Esophagus muscularis mucosa (tissue), 4 donors: ENCODE results near the gene UBA5. TPM values are rescaled to one million over a fixed set of nuclear protein-coding genes. Genes with fewer than 3 reads are reported as not detected.

Source experiments
- DNase-seq: peaks from one replicate; pipeline ENCODE4 v3.0.0-alpha.2; 2017; ENCODE audit errors: extremely low spot score
- H3K27ac ChIP-seq, 4 donors: fragments of 200-600 bp; sonication (generic); replicated peaks in 1 of 4; 1 replicate in 3 of 4; 2 replicates in 1 of 4; pipeline ENCODE4 v1.5.1; 2016 to 2019; ENCODE audit warnings: mild to moderate bottlenecking in 1 of 4
- H3K27me3 ChIP-seq, 4 donors: fragments of 200-600 bp; sonication (generic); one replicate each; pipeline versions ENCODE4 v1.5.1 to v1.6.0; 2016 to 2019
- H3K36me3 ChIP-seq, 4 donors: fragments of 200-600 bp; sonication (generic); one replicate each; pipeline ENCODE4 v1.5.1; 2016 to 2019
- H3K4me1 ChIP-seq, 4 donors: fragments of 200-600 bp; sonication (generic); one replicate each; pipeline ENCODE4 v1.5.1; 2016 to 2019
- H3K4me3 ChIP-seq, 4 donors: fragments of 200-600 bp; sonication (generic); 1 replicate in 2 of 4; 2 replicates in 2 of 4; pipeline ENCODE4 v1.5.1; 2016 to 2019; ENCODE audit warnings: mild to moderate bottlenecking in 4 of 4, moderate library complexity in 1 of 4
- H3K9me3 ChIP-seq, 4 donors: fragments of 200-600 bp; sonication (generic); 1 replicate in 3 of 4; 2 replicates in 1 of 4; pipeline ENCODE4 v1.5.1; 2016 to 2019
- EP300 ChIP-seq: sonication (generic); formaldehyde crosslinking; IDR thresholded peaks from one replicate; pipeline ENCODE4 v1.6.1; 2017; ENCODE audit warnings: antibody characterized with exemption
- POLR2A ChIP-seq: fragments of 450-650 bp; IDR thresholded peaks from one replicate; pipeline ENCODE4 v1.6.1; 2017; ENCODE audit warnings: antibody characterized with exemption, moderate library complexity, mild to moderate bottlenecking, low read depth
- POLR2AphosphoS5 ChIP-seq, 2 donors: sonication (generic); formaldehyde crosslinking; IDR thresholded peaks; one replicate each; pipeline ENCODE4 v1.6.1; 2017; ENCODE audit warnings: antibody characterized with exemption in 2 of 2
- WGBS: methylation state at CpG from one replicate; pipeline ENCODE4 v1.1.5; 2018; 5-methylcytosine and 5-hydroxymethylcytosine counted together
- intact Hi-C: fragments of 100-400 bp; cut with DNase I; formaldehyde crosslinking; loops from one replicate; pipeline ENCODE4 v1.15.1; 2023
- total RNA-seq, 4 donors: library from RNA; depleted of rRNA; stranded (reverse); fragments of >200 nt; gene quantifications; one replicate each; pipeline versions ENCODE4 v1.1.0 to v1.2.1, GENCODE V29; 2016
- TF ChIP-seq, protein P1 (sequence below), 3 experiments: fragments of 200-600 bp in 2 of 3; fragments of 450-650 bp in 1 of 3; sonication (generic) in 2 of 3; IDR thresholded peaks; one replicate each; pipeline ENCODE4 v1.5.1; 2017 to 2019; ENCODE audit warnings: antibody characterized with exemption in 3 of 3, mild to moderate bottlenecking in 2 of 3, moderate library complexity in 1 of 3

UBA5 gene
- total RNA-seq, 4 donors from 2014 or later: 23.7 to 42.2 (median 31.7) TPM

DNA sequence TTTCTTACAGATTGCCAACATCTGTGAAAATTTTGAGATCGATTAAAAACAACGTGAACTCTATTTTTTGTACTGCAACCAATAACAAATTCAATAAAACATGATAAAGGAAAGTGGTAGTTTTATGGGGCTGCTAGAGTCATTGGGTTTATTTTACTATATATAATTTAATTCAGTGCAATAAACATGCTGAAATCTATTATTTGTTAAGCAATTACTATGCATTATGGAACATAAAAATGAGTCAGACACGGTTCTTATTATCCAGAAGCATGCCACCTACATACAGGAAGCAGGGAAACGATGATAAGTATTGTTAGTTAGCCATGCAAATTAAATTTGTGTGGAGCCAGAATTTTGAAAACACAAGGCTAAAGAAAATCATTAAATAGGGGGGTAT is 34.9 kb downstream of the UBA5 start:
- Histone ChIP-seq H3K36me3 (peaks cover 53 to 99% (median 92%) of the 10 kb centered on the region in 4 donors), H3K4me1 (no peaks in the 10 kb centered on the region)
- intact Hi-C loops: loop anchor here (10.0 kb wide), 1 partner anchor 200 kb away; no protein-coding TSS in a partner anchor

DNA sequence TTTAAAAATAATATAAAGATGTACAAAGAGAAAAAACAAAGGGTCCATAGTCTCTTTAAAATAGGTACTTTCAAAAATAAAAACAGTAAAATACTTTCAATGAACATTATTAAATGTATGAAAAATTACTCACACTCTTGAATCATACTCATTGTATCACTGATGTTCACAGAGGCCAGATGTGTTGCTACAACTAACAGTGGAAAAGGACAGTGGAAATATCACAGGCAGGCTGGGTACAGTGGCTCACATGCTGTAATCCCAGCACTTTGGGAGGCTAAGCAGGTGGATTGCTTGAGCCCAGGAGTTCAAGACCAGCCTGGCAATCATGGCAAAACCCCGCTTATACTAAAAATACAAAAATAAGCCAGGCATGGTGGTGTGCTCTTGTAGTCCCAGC is 35.3 kb downstream of the UBA5 start:
- Histone ChIP-seq H3K27me3 (no peaks in the 10 kb centered on the region), H3K36me3 (peaks cover 53 to 99% (median 92%) of the 10 kb centered on the region in 4 donors), H3K9me3 (no peaks in the 10 kb centered on the region), H3K27ac (no peak overlapping the region), H3K4me1 (no peaks in the 10 kb centered on the region), H3K4me3 (no peak overlapping the region)
- intact Hi-C loops: loop anchor here (10.0 kb wide), 1 partner anchor 201 kb away; no protein-coding TSS in a partner anchor
- DNase-seq: no peak
- WGBS: 94% methylated on average over 1 of the region's 1 CpG
- TF ChIP-seq EP300: no peak
- no peak for TF ChIP-seq POLR2A
- no peak for TF ChIP-seq POLR2AphosphoS5 (IDR thresholded peaks at IDR 0.05)

More for the DNA sequence above, 34.9 kb downstream of the UBA5 start:
- TF ChIP-seq EP300 (no peak), POLR2A (no peak), POLR2AphosphoS5 (IDR thresholded peaks at IDR 0.05) (no peak)
- TF ChIP-seq, protein P1, sequence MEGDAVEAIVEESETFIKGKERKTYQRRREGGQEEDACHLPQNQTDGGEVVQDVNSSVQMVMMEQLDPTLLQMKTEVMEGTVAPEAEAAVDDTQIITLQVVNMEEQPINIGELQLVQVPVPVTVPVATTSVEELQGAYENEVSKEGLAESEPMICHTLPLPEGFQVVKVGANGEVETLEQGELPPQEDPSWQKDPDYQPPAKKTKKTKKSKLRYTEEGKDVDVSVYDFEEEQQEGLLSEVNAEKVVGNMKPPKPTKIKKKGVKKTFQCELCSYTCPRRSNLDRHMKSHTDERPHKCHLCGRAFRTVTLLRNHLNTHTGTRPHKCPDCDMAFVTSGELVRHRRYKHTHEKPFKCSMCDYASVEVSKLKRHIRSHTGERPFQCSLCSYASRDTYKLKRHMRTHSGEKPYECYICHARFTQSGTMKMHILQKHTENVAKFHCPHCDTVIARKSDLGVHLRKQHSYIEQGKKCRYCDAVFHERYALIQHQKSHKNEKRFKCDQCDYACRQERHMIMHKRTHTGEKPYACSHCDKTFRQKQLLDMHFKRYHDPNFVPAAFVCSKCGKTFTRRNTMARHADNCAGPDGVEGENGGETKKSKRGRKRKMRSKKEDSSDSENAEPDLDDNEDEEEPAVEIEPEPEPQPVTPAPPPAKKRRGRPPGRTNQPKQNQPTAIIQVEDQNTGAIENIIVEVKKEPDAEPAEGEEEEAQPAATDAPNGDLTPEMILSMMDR (IDR thresholded peaks at IDR 0.05): no peak
- DNase-seq: no peak
- Histone ChIP-seq H3K4me3 (no peak overlapping the region), H3K9me3 (no peaks in the 10 kb centered on the region), H3K27me3 (no peaks in the 10 kb centered on the region), H3K27ac (no peak overlapping the region)
- 66% methylated on average over 4 of the region's 4 CpGs for WGBS

DNA sequence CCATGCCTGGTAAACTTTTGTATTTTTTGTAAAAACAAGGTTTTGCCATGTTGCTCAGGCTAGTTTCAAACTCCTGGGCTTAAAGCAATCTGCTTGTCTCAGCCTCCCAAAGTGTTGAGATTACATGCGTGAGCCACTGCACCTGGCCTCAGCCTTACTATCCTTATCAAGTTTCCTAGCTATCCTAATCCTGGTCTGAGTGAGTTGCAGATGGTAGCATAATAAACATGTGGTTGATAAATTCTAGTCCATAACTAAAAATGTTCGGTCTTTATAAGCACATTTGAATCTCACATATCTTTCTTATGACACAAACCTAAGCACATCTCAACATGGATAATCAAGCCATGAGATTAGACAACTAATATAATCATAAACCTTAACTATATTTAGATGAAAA is 43.6 kb downstream of the UBA5 start:
- Histone ChIP-seq H3K36me3 (peaks cover 49 to 100% (median 77%) of the 10 kb centered on the region in 4 donors), H3K27me3 (no peaks in the 10 kb centered on the region), H3K4me1 (no peaks in the 10 kb centered on the region), H3K27ac (no peak overlapping the region), H3K9me3 (no peaks in the 10 kb centered on the region), H3K4me3 (no peak overlapping the region)
- TF ChIP-seq EP300: no peak
- no peak for TF ChIP-seq POLR2A
- TF ChIP-seq, protein P1 (IDR thresholded peaks at IDR 0.05): no peak
- no peak for TF ChIP-seq POLR2AphosphoS5 (IDR thresholded peaks at IDR 0.05)
- DNase-seq: no peak
- intact Hi-C loops: no loop called here
- WGBS: 86% methylated on average over 2 of the region's 2 CpGs

DNA sequence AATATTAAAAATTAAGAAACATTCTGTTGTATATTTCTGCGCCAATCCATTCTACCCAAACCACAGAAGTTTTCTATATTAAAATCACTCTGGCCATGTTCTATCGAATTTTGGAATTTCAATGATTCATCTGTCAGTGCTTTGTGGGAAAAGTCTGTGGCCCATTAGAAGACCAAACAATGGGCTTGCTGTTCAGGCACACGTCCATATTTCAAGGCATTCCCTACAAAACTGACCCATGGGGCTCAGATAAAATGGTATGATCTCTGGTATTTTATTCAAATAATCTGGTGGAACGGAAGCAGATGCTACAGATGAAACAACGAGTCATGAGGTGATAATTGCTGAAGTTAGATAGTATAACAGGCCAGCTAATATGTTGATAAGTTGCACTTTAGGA is 49.6 kb downstream of the UBA5 start:
- Histone ChIP-seq H3K36me3 (peaks cover 32 to 93% (median 52%) of the 10 kb centered on the region in 4 donors), H3K4me3 (no peak overlapping the region), H3K27ac (no peak overlapping the region), H3K27me3 (no peaks in the 10 kb centered on the region), H3K4me1 (no peaks in the 10 kb centered on the region), H3K9me3 (no peaks in the 10 kb centered on the region)
- TF ChIP-seq POLR2AphosphoS5 (IDR thresholded peaks at IDR 0.05): no peak
- TF ChIP-seq EP300: no peak
- TF ChIP-seq POLR2A: no peak
- TF ChIP-seq, protein P1 (IDR thresholded peaks at IDR 0.05): no peak
- intact Hi-C loops: no loop called here
- WGBS: 90% methylated on average over 5 of the region's 5 CpGs
- DNase-seq: no peak

DNA sequence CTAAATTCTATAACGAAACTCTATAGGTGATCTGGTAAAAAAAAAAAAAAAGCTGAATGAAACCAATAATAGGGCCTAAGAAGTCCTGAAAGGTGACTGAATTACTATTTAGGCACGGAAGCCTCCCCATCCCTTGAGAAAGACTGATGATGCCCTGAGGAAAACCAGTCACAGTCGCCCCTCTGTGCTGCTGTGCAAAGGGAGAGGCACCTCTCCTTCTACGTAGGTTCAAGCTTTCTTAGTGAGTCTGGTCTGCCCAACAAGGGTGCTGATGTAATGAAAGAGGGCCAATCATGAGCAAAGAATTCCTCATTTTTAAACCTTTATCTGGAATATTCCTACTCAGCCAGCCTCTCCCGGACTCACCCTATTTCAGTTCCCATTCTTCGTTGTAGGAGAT is 50.2 kb downstream of the UBA5 start:
- Histone ChIP-seq H3K4me3 (no peak overlapping the region), H3K36me3 (peaks cover 32 to 88% (median 49%) of the 10 kb centered on the region in 4 donors), H3K27ac (no peak overlapping the region), H3K4me1 (no peaks in the 10 kb centered on the region), H3K9me3 (no peaks in the 10 kb centered on the region), H3K27me3 (no peaks in the 10 kb centered on the region)
- TF ChIP-seq POLR2AphosphoS5 (IDR thresholded peaks at IDR 0.05): no peak
- no peak for TF ChIP-seq EP300
- TF ChIP-seq, protein P1 (IDR thresholded peaks at IDR 0.05): no peak
- no peak for TF ChIP-seq POLR2A
- no peak for DNase-seq
- intact Hi-C loops: no loop called here
- 96% methylated on average over 6 of the region's 6 CpGs for WGBS
